ENCODE data around the gene SAMD4A.

The SAMD4A gene

GRCh38 chr14:54840798-54841197 is 273.9 kb downstream of the SAMD4A start:
- TF ChIP-seq ZFX (IDR thresholded peaks at IDR 0.05) (no peak), CTCF (conservative IDR thresholded peaks at IDR 0.05) (no peak)
- H3K27ac ChIP-seq = no peak overlapping the region

All from C4-2B (cell line).